GM23338 (cell line): Measurements from ENCODE around the gene BBX. TPM values are rescaled to one million over a fixed set of nuclear protein-coding genes. Genes with fewer than 3 reads are reported as not detected.

Experiments
- ATAC-seq: fragments of 200-7000 bp; cut with Tn5 transposase; 3 replicates; pipeline ENCODE4 v1.9.1; 2020
- DNase-seq: peaks from one replicate; pipeline ENCODE4 v3.0.0-alpha.2; 2015; ENCODE audit warnings: low spot score
- H2AFZ ChIP-seq: fragments of 200-600 bp; sonication (generic); 2 replicates; pipeline ENCODE4 v1.8.0; 2016; ENCODE audit warnings: antibody characterized with exemption, mild to moderate bottlenecking, moderate library complexity
- H3F3A ChIP-seq: fragments of 200-600 bp; sonication (generic); replicated peaks from 2 replicates; pipeline ENCODE4 v1.8.0; 2017; ENCODE audit warnings: antibody characterized with exemption, mixed run types, low read depth
- H3K27ac ChIP-seq: fragments of 200-600 bp; sonication (generic); 2 replicates; pipeline ENCODE4 v1.6.1; 2016; ENCODE audit warnings: low read depth
- H3K27me3 ChIP-seq: fragments of 200-600 bp; sonication (generic); 2 replicates; pipeline ENCODE4 v1.8.0; 2016; ENCODE audit warnings: mild to moderate bottlenecking, mixed run types, moderate library complexity; ENCODE audit not compliant: insufficient read depth
- H3K36me3 ChIP-seq: fragments of 200-600 bp; sonication (generic); 2 replicates; pipeline ENCODE4 v1.8.0; 2016; ENCODE audit warnings: mild to moderate bottlenecking; ENCODE audit not compliant: insufficient read depth
- H3K4me1 ChIP-seq: fragments of 200-600 bp; sonication (generic); 2 replicates; pipeline ENCODE4 v1.8.0; 2016; ENCODE audit warnings: mild to moderate bottlenecking, moderate library complexity; ENCODE audit not compliant: insufficient read depth
- H3K4me2 ChIP-seq: fragments of 200-600 bp; sonication (generic); 2 replicates; pipeline ENCODE4 v1.7.1; 2017; ENCODE audit warnings: mixed run types
- H3K4me3 ChIP-seq: fragments of 200-600 bp; sonication (generic); 2 replicates; pipeline ENCODE4 v1.6.1; 2016; ENCODE audit warnings: mixed run types
- H3K79me2 ChIP-seq: fragments of 200-600 bp; sonication (generic); replicated peaks from 2 replicates; pipeline ENCODE4 v1.8.0; 2017; ENCODE audit warnings: mild to moderate bottlenecking; ENCODE audit not compliant: insufficient read depth
- H3K9me2 ChIP-seq: fragments of 200-600 bp; sonication (generic); 2 replicates; pipeline ENCODE4 v1.8.0; 2017; ENCODE audit not compliant: insufficient read depth
- H4K20me1 ChIP-seq: fragments of 200-600 bp; sonication (generic); replicated peaks from 2 replicates; pipeline ENCODE4 v1.8.0; 2017; ENCODE audit warnings: mild to moderate bottlenecking; ENCODE audit not compliant: insufficient read depth
- H3K27ac Mint-ChIP-seq: 2 replicates; pipeline ENCODE4 v1.8.0; 2020; ENCODE audit warnings: inconsistent platforms, mild to moderate bottlenecking, moderate library complexity, mixed read lengths
- H3K27me3 Mint-ChIP-seq: 3 replicates; pipeline ENCODE4 v1.8.0; 2022; ENCODE audit warnings: low read depth, mild to moderate bottlenecking, moderate library complexity, mixed read lengths, inconsistent platforms; ENCODE audit not compliant: insufficient read depth, poor library complexity
- H3K36me3 Mint-ChIP-seq: 3 replicates; pipeline ENCODE4 v1.8.0; 2021; ENCODE audit warnings: low read depth, mild to moderate bottlenecking, inconsistent platforms, moderate library complexity, mixed read lengths
- H3K4me1 Mint-ChIP-seq: 3 replicates; pipeline ENCODE4 v1.8.0; 2020; ENCODE audit warnings: mild to moderate bottlenecking, inconsistent platforms, mixed read lengths
- H3K4me3 Mint-ChIP-seq: 3 replicates; pipeline ENCODE4 v1.8.0; 2021; ENCODE audit warnings: moderate library complexity, mild to moderate bottlenecking, inconsistent platforms, mixed read lengths
- H3K9me3 Mint-ChIP-seq: 3 replicates; pipeline ENCODE4 v1.8.0; 2020; ENCODE audit warnings: moderate library complexity, mild to moderate bottlenecking, inconsistent platforms, mixed read lengths
- CREB1 ChIP-seq: fragments of 250-450 bp; sonication (Bioruptor Pico); IDR thresholded peaks from 2 replicates; pipeline ENCODE4 v1.5.0; 2020; ENCODE audit warnings: low read depth, mild to moderate bottlenecking, moderate library complexity
- CTCF ChIP-seq, 2 experiments: fragments of 200-600 bp in 1 of 2; sonication (generic) in 1 of 2; conservative IDR thresholded peaks; 2 replicates each; pipeline versions ENCODE4 v1.5.1 to v1.6.1; 2016 to 2017; ENCODE audit warnings: antibody characterized with exemption in 2 of 2, low read depth in 2 of 2, mild to moderate bottlenecking in 2 of 2, moderate library complexity in 1 of 2
- ETS1 ChIP-seq: IDR thresholded peaks from 2 replicates; pipeline ENCODE4 v1.6.1; 2016; ENCODE audit warnings: antibody characterized with exemption
- EZH2 ChIP-seq: fragments of 200-600 bp; sonication (generic); IDR thresholded peaks from one replicate; pipeline ENCODE4 v1.8.0; 2017; ENCODE audit warnings: antibody characterized with exemption, mild to moderate bottlenecking, low read depth; ENCODE audit not compliant: unreplicated experiment
- EZH2phosphoT487 ChIP-seq: fragments of 200-600 bp; sonication (generic); IDR thresholded peaks from one replicate; pipeline ENCODE4 v1.8.1; 2018; ENCODE audit warnings: antibody characterized with exemption; ENCODE audit not compliant: unreplicated experiment
- NANOG ChIP-seq: IDR thresholded peaks from 2 replicates; pipeline ENCODE4 v1.6.1; 2016; ENCODE audit warnings: antibody characterized with exemption, borderline replicate concordance
- POLR2AphosphoS5 ChIP-seq: IDR thresholded peaks from 2 replicates; pipeline ENCODE4 v1.6.1; 2016; ENCODE audit warnings: antibody characterized with exemption, low read depth
- STAT1 ChIP-seq: IDR thresholded peaks from one replicate; pipeline ENCODE4 v1.6.1; 2016; ENCODE audit warnings: antibody characterized with exemption; ENCODE audit not compliant: unreplicated experiment
- ZNF114 ChIP-seq: fragments of 250-450 bp; sonication (Bioruptor Pico); IDR thresholded peaks from 2 replicates; pipeline ENCODE4 v1.5.0; 2020; ENCODE audit warnings: mild to moderate bottlenecking, moderate library complexity
- ZNF331 ChIP-seq: fragments of 250-450 bp; sonication (Bioruptor Pico); IDR thresholded peaks from 2 replicates; pipeline ENCODE4 v1.5.0; 2020; ENCODE audit warnings: low read depth, mild to moderate bottlenecking, moderate library complexity
- ZNF462 ChIP-seq: fragments of 250-450 bp; sonication (Bioruptor Pico); IDR thresholded peaks from 2 replicates; pipeline ENCODE4 v1.5.0; 2020; ENCODE audit warnings: mild to moderate bottlenecking, moderate library complexity
- polyA plus RNA-seq: library from polyadenylated mRNA; unstranded; fragments of >200 nt; fragmentation: Nextera tagmentation; extraction: Ambion mirVana; gene quantifications from 2 replicates; pipeline ENCODE4 v1.2.1, GENCODE V29; 2016
- total RNA-seq: library from RNA; depleted of rRNA; stranded (reverse); fragments of >200 nt; shearing (Covaris generic); gene quantifications from 2 replicates; pipeline ENCODE4 v1.2.3, GENCODE V29; 2014

BBX gene
- total and polyA plus RNA-seq, 2 experiments from 2014 or later: 35.2 to 44.1 TPM

- H3K36me3 ChIP-seq: no peaks in the 10 kb centered on the region
- no peaks in the 10 kb centered on the region for H4K20me1 ChIP-seq
- H3K9me2 ChIP-seq: no peaks in the 10 kb centered on the region
- no peak overlapping the region for H2AFZ ChIP-seq
- Mint-ChIP-seq H3K36me3 (peaks cover 4% of the 10 kb centered on the region; the same call in 1 of the 3 replicates), H3K4me1 (peaks cover 28% of the 10 kb centered on the region), H3K9me3 (no peaks in the 10 kb centered on the region; the same call in 2 of the 3 replicates), H3K27me3 (peaks cover 2% of the 10 kb centered on the region), H3K27ac (no peak overlapping the region), H3K4me3 (no peak overlapping the region)
- H3K27ac ChIP-seq: no peak overlapping the region
- H3F3A ChIP-seq: no peaks in the 10 kb centered on the region
- H3K4me2 ChIP-seq: no peak overlapping the region
- TF ChIP-seq STAT1 (no peak), CTCF (conservative IDR thresholded peaks at IDR 0.05; ENCODE audit: low read depth in 2 of 2) (peak; percentile 70 to 77), EZH2phosphoT487 (no peak)
- peaks cover 18% of the 10 kb centered on the region for H3K4me1 ChIP-seq
- ATAC-seq (no peak; the same call in 2 of the 3 replicates), DNase-seq (peak; percentile 57)
- H3K27me3 ChIP-seq: no peaks in the 10 kb centered on the region
- no peak overlapping the region for H3K4me3 ChIP-seq
- H3K79me2 ChIP-seq: no peaks in the 10 kb centered on the region
Measured at GRCh38 chr3:107574650-107575049, 51.9 kb downstream of the BBX start.

GRCh38 chr3:107578091-107578490 is 55.3 kb downstream of the BBX start:
- Histone ChIP-seq H4K20me1 (no peaks in the 10 kb centered on the region), H3K4me3 (no peak overlapping the region), H3K27me3 (no peaks in the 10 kb centered on the region), H2AFZ (no peak overlapping the region), H3K79me2 (no peaks in the 10 kb centered on the region; the same call in 1 of the 2 replicates), H3K9me2 (no peaks in the 10 kb centered on the region), H3K4me1 (peaks cover 33% of the 10 kb centered on the region), H3K27ac (no peak overlapping the region), H3K36me3 (no peaks in the 10 kb centered on the region), H3F3A (no peaks in the 10 kb centered on the region), H3K4me2 (no peak overlapping the region)
- Mint-ChIP-seq H3K9me3 (no peaks in the 10 kb centered on the region), H3K27ac (peak overlapping the region; percentile 47), H3K36me3 (no peaks in the 10 kb centered on the region), H3K4me1 (peaks cover 32% of the 10 kb centered on the region), H3K4me3 (no peak overlapping the region; the same call in 2 of the 3 replicates), H3K27me3 (no peaks in the 10 kb centered on the region)
- ATAC-seq: peak; percentile 61
- DNase-seq: peak; percentile 54
- TF ChIP-seq POLR2AphosphoS5 (no peak), ZNF114 (CRISPR knock-in tag) (no peak), ZNF331 (CRISPR knock-in tag) (no peak), STAT1 (no peak), NANOG (no peak), CREB1 (CRISPR knock-in tag) (no peak), ETS1 (no peak), ZNF462 (no peak), EZH2phosphoT487 (no peak), EZH2 (no peak)
